H1 (cell line): Measurements from ENCODE around the gene TMTC2.

Experiments used
- CBX5 ChIP-seq: fragments of 300-800, 300-1000 bp; sonication (generic); IDR thresholded peaks from 2 replicates; pipeline ENCODE4 v1.7.1; 2016; ENCODE audit warnings: antibody characterized with exemption, low read length, low read depth
- CEBPB ChIP-seq: IDR thresholded peaks from 2 replicates; pipeline ENCODE4 v1.6.1; 2012; ENCODE audit warnings: low read depth, low read length
- CHD1 ChIP-seq: IDR thresholded peaks from 2 replicates; pipeline ENCODE4 v1.6.1; 2012; ENCODE audit warnings: low read depth, low read length, improper control_type of control experiment
- CTCF ChIP-seq, 3 experiments: IDR thresholded peaks; 1 replicate in 2 of 3; 2 replicates in 1 of 3; pipeline versions ENCODE4 v1.5.1 to v1.6.1; 2011; ENCODE audit warnings: low read length in 3 of 3, mild to moderate bottlenecking in 3 of 3, inconsistent platforms in 2 of 3, low read depth in 1 of 3, moderate library complexity in 1 of 3; ENCODE audit not compliant: insufficient read depth in 1 of 3; ENCODE audit errors: control extremely low read depth in 1 of 3
- EP300 ChIP-seq, 2 experiments: IDR thresholded peaks; 1 replicate in 1 of 2; 2 replicates in 1 of 2; pipeline ENCODE4 v1.6.1; 2011 to 2012; ENCODE audit warnings: low read depth in 2 of 2, low read length in 2 of 2, mild to moderate bottlenecking in 2 of 2, borderline replicate concordance in 1 of 2, inconsistent platforms in 1 of 2, moderate library complexity in 1 of 2
- EZH2 ChIP-seq: fragments of 200-600 bp; sonication (generic); IDR thresholded peaks from 2 replicates; pipeline ENCODE4 v1.7.1; 2012; ENCODE audit warnings: low read depth, mild to moderate bottlenecking, moderate library complexity, low read length, inconsistent platforms; ENCODE audit not compliant: severe bottlenecking
- HDAC2 ChIP-seq, 2 experiments: fragments of 300-600 bp in 1 of 2; sonication (generic) in 1 of 2; IDR thresholded peaks; 2 replicates each; pipeline ENCODE4 v1.6.1; 2011 to 2012; ENCODE audit warnings: low read depth in 2 of 2, low read length in 2 of 2, mild to moderate bottlenecking in 2 of 2, moderate library complexity in 2 of 2, borderline replicate concordance in 1 of 2, inconsistent platforms in 1 of 2
- MAX ChIP-seq: IDR thresholded peaks from 2 replicates; pipeline ENCODE4 v1.6.1; 2012; ENCODE audit warnings: inconsistent platforms
- SP1 ChIP-seq: IDR thresholded peaks from 2 replicates; pipeline ENCODE4 v1.6.1; 2011; ENCODE audit warnings: low read depth, low read length
- ZNF274 ChIP-seq: IDR thresholded peaks from 2 replicates; pipeline ENCODE4 v1.7.0; 2012; ENCODE audit warnings: low read length, borderline replicate concordance; ENCODE audit errors: extremely low read depth

- no peak for TF ChIP-seq ZNF274
- no peak for TF ChIP-seq EP300 (IDR thresholded peaks at IDR 0.05; ENCODE audit: borderline replicate concordance in 1 of 2, low read depth in 2 of 2, low read length in 2 of 2)
- TF ChIP-seq CHD1: no peak
- TF ChIP-seq HDAC2 (IDR thresholded peaks at IDR 0.05; ENCODE audit: borderline replicate concordance in 1 of 2, low read depth in 2 of 2, low read length in 2 of 2): no peak
- TF ChIP-seq CTCF (IDR thresholded peaks at IDR 0.05; ENCODE audit: control extremely low read depth in 1 of 3, insufficient read depth in 1 of 3, low read depth in 1 of 3, low read length in 3 of 3): no peak
- TF ChIP-seq EZH2: no peak
- TF ChIP-seq CEBPB: no peak
- TF ChIP-seq SP1: no peak
- TF ChIP-seq MAX: no peak
- TF ChIP-seq CBX5: no peak
These were observed 197.0 kb downstream of the TMTC2 start for GRCh38 chr12:82883394-82884355.
